Measurements from ENCODE around the gene NTN3.

The NTN3 gene

DNA sequence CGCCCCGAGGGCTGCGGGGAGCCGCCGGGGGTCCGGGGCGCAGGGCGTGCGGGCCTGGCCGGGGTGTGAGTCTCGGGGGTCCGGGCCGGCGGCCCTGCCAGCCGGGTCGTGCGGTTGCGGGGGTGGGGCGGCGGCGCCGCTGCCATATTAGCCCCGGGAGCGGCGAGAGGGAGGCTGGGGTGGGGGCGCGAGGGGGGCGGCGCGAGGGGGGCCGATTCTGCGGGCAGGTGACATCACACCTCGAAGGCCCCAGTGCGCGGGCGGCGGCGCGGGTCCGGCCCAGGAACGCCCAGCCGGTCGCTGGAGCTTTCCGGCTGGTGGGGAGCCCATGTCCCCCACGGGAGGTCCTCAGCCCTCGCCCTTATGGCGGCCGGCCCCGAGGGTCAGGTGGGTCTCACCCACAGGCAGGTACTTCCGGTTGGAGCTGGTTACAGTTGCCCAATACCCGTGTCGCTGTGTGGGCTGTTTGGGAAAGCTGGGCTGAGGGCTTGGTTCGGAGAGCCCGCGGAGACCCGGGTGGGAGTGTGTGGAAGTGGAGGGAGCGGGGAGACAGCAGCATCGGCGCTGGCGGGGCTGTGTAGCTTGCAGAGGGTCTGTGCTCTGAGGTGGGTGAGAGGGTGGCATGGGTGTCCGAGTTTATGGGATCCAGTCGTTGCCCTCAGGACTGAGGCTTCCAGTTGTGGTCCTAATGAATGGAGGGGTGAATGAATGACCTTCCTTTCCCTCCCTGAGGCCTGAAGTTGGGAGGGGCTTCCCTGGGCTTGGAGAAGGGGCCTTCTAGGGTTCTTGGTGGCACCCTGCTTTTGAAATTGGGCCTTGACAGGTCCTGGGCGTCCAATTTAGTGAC, 43.5 kb downstream of the NTN3 start:
- DNase-seq (ENCODE audit: low spot score), result peak; percentile 20

GRCh38 chr16:2515180-2515851, 44.2 kb downstream of the NTN3 start:
- peak; percentile 54 for DNase-seq (ENCODE audit: low spot score)

DNA sequence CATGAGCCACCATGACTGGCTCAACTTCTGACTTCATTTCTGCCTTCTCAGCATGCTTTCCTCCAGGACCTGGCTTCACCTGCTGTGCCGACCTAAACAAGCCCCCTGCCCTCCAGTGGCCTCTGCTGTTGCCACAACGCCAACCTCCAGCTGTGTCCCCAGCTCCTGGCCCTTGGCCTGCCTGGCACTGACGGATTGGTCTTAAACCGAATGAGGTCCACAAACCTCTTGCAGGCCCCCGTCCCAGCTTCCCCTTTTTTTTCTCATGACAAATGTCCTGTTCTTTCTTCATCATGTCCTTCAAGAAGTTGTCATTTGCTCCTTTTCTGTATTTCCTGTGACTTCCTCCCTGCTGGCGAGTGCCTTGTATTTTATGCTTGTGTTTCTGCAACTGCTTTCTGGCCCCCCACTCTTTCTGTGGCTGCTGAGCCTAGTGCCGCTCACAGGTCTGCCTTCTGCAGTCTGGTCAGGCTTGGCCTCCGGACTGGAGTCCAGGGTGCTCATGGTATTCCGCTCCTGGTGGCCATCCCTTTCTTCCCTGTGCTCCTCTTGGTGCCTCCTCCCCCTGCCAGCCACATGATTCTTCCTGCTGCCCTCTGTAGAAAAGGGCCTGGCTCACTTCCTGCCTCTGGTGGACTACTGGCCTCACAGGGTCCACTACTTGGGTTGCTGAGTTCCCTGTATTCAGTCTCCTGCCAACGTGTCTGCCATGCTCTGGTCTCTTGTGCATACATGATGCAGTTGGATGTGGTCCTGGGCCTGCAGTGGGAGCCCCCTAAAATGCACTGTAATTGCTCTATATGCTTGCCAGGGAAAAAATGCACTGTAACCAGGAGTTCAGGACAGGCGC, 45.5 kb downstream of the NTN3 start:
- DNase-seq (ENCODE audit: low spot score), result no peak

- no peak for DNase-seq (ENCODE audit: low spot score)
Observed at GRCh38 chr16:2517954-2518605, 47.0 kb downstream of the NTN3 start.

- DNase-seq (ENCODE audit: low spot score), result no peak
Observed at GRCh38 chr16:2518823-2519710, 48.0 kb downstream of the NTN3 start.

- DNase-seq (ENCODE audit: low spot score), result no peak
Observed at GRCh38 chr16:2519711-2520080, 48.6 kb downstream of the NTN3 start.

DNA sequence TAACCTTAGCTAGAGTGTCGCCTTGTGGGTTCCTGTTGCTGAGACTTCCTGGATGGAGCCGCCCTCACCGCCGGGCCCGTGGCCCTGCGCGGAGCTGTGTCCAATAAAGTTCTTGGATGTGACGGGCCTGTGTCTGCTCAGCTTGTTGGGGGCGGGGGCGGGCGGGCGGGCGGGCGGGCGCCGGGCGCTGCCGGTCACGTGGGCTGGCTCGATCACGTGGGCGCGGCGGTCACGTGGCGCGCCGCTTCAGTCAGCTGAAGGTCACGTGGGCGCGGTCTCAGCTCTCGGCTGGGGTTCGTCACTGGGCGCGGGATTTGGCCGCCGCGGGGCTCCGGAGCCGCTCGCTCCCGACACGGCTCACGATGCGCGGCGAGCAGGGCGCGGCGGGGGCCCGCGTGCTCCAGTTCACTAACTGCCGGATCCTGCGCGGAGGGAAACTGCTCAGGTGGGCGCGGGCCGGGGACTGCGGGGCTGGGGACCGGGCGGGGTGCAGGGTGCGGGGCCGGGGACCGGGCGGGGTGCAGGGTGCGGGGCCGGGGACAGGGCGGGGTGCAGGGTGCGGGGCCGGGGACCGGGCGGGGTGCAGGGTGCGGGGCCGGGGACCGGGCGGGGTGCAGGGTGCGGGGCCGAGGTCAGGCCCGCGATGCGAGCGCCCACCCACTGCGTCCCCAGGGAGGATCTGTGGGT, 49.1 kb downstream of the NTN3 start, which contains the start of gene AMDHD2:
TSS of gene AMDHD2 (plus strand) at position 275 of the 687 bp plus-strand sequence. CDS start at position 363, 88 bp downstream.
- peak; percentile 93 for DNase-seq (ENCODE audit: low spot score)

- DNase-seq (ENCODE audit: low spot score), result no peak
Observed at GRCh38 chr16:2520784-2521531, 49.9 kb downstream of the NTN3 start.

All from hematopoietic multipotent progenitor cell treated with erythropoietin and hydrocortisone succinate and interleukin-3 and kit ligand, for 15 days (in vitro differentiated cells).